GM19240 (cell line): ENCODE data around the gene SLC35B2.

Experiments used
- DNase-seq: peaks from one replicate; pipeline ENCODE4 v3.0.0; 2011; ENCODE audit warnings: low spot score; ENCODE audit not compliant: insufficient read length

Gene SLC35B2

GRCh38 chr6:44254191-44255104 lies 2.9 kb downstream of the SLC35B2 start:
- DNase-seq = no peak

- no peak for DNase-seq
These were observed 3.8 kb downstream of the SLC35B2 start for GRCh38 chr6:44253307-44254101.

- no peak for DNase-seq
These were observed 5.5 kb downstream of the SLC35B2 start for GRCh38 chr6:44251576-44252524.

- DNase-seq = no peak
These were observed 6.6 kb downstream of the SLC35B2 start for GRCh38 chr6:44250718-44251123.

- no peak for DNase-seq
These were observed 7.1 kb downstream of the SLC35B2 start for GRCh38 chr6:44250067-44250717.

- no peak for DNase-seq
These were observed 8.1 kb downstream of the SLC35B2 start for GRCh38 chr6:44249082-44249748.

- DNase-seq = no peak
These were observed 8.7 kb downstream of the SLC35B2 start for GRCh38 chr6:44248579-44248978.

- DNase-seq = no peak
These were observed 9.7 kb downstream of the SLC35B2 start for GRCh38 chr6:44247338-44248302.

- peak; percentile 81 for DNase-seq
These were observed 10.5 kb downstream of the SLC35B2 start, which contains the start of gene HSP90AB1 for GRCh38 chr6:44246663-44247337. Gene HSP90AB1 (plus strand): TSS chr6:44247101. CDS start chr6:44248630, 1,529 bp downstream.

GRCh38 chr6:44245912-44246662 lies 11.2 kb downstream of the SLC35B2 start:
- no peak for DNase-seq

GRCh38 chr6:44245391-44245911 lies 11.9 kb downstream of the SLC35B2 start:
- DNase-seq = no peak

GRCh38 chr6:44243345-44243744 lies 14.0 kb downstream of the SLC35B2 start:
- no peak for DNase-seq

GRCh38 chr6:44238687-44239350 lies 18.5 kb downstream of the SLC35B2 start:
- no peak for DNase-seq

GRCh38 chr6:44237813-44238433 lies 19.4 kb downstream of the SLC35B2 start:
- no peak for DNase-seq

GRCh38 chr6:44237021-44237812 lies 20.1 kb downstream of the SLC35B2 start:
- no peak for DNase-seq
